ENCODE data around the gene BICD2.

- TF ChIP-seq RNF2 (IDR thresholded peaks at IDR 0.05; ENCODE audit: borderline replicate concordance, low read depth, low read length, missing control alignments, poor library complexity, severe bottlenecking) = no peak
- TF ChIP-seq CEBPB (IDR thresholded peaks at IDR 0.05; ENCODE audit: low read depth, low read length) = no peak
- no peak for TF ChIP-seq CTCF (IDR thresholded peaks at IDR 0.05; ENCODE audit: control extremely low read depth in 1 of 3, insufficient read depth in 1 of 3, low read depth in 1 of 3, low read length in 3 of 3)
- TF ChIP-seq POLR2A (IDR thresholded peaks at IDR 0.05; ENCODE audit: control extremely low read depth in 1 of 2, low read depth in 2 of 2, low read length in 2 of 2) = no peak
Measured at GRCh38 chr9:92780206-92780605, 15.6 kb upstream of the BICD2 start.

Measured in H1 (cell line).